PC-9 (cell line): ENCODE results near the gene ZNF592. TPM values are rescaled to one million over a fixed set of nuclear protein-coding genes. Genes with fewer than 3 reads are reported as not detected.

Source experiments
- BruUV-seq: library from RNA; stranded (reverse); fragments of 400-500 nt; replicated peaks from 2 replicates; lab custom pipeline; 2021; lab: Mats Ljungman, UMichigan
- CTCF ChIA-PET: fragments of 300-600 bp; sonication (Branson Sonifier 250); formaldehyde crosslinking; loops from one replicate; lab custom pipeline; 2022; ENCODE audit warnings: antibody characterized with exemption; lab: Charles Lee
- POLR2A ChIA-PET: fragments of 300-600 bp; sonication (Branson Sonifier 250); formaldehyde crosslinking; loops from one replicate; lab custom pipeline; 2022; ENCODE audit warnings: antibody characterized with exemption; ENCODE audit not compliant: unreplicated experiment; lab: Charles Lee
- DNase-seq, 2 experiments: peaks; one replicate each; pipeline versions ENCODE4 v3.0.0 to v3.0.0-alpha.2; 2015 to 2022; ENCODE audit warnings: mixed read lengths in 1 of 2
- H2AFZ ChIP-seq: fragments of 200-600 bp; sonication (generic); 2 replicates; pipeline ENCODE4 v1.8.1; 2017; ENCODE audit warnings: antibody characterized with exemption
- H3F3A ChIP-seq: fragments of 200-600 bp; sonication (generic); 2 replicates; pipeline ENCODE4 v1.8.1; 2017; ENCODE audit warnings: antibody characterized with exemption, mild to moderate bottlenecking, low read depth; ENCODE audit not compliant: insufficient read depth
- H3K27ac ChIP-seq: fragments of 200-600 bp; sonication (generic); 2 replicates; pipeline ENCODE4 v1.6.1; 2016; ENCODE audit warnings: mixed run types
- H3K27me3 ChIP-seq: fragments of 200-600 bp; sonication (generic); 2 replicates; pipeline ENCODE4 v1.6.1; 2016; ENCODE audit warnings: low read depth, mixed run types; ENCODE audit not compliant: insufficient read depth
- H3K36me3 ChIP-seq: fragments of 200-600 bp; sonication (generic); 2 replicates; pipeline ENCODE4 v1.6.1; 2016; ENCODE audit warnings: low read depth, mixed run types
- H3K4me1 ChIP-seq: fragments of 200-600 bp; sonication (generic); replicated peaks from 2 replicates; pipeline ENCODE4 v1.6.1; 2016; ENCODE audit warnings: mixed run types; ENCODE audit not compliant: insufficient read depth
- H3K4me2 ChIP-seq: fragments of 200-600 bp; sonication (generic); 2 replicates; pipeline ENCODE4 v1.6.1; 2017; ENCODE audit warnings: mixed run types
- H3K4me3 ChIP-seq: fragments of 200-600 bp; sonication (generic); 2 replicates; pipeline ENCODE4 v1.6.1; 2016; ENCODE audit warnings: mixed run types
- H3K79me2 ChIP-seq: fragments of 200-600 bp; sonication (generic); 2 replicates; pipeline ENCODE4 v1.6.1; 2017; ENCODE audit warnings: low read depth, mixed run types
- H3K9me2 ChIP-seq: fragments of 200-600 bp; sonication (generic); 2 replicates; pipeline ENCODE4 v1.8.1; 2017; ENCODE audit warnings: mild to moderate bottlenecking; ENCODE audit not compliant: insufficient read depth
- H3K9me3 ChIP-seq: fragments of 200-600 bp; sonication (generic); 2 replicates; pipeline ENCODE4 v1.8.1; 2016; ENCODE audit warnings: low read depth; ENCODE audit not compliant: insufficient read depth
- H4K20me1 ChIP-seq: fragments of 200-600 bp; sonication (generic); 2 replicates; pipeline ENCODE4 v1.8.1; 2017; ENCODE audit not compliant: insufficient read depth
- CTCF ChIP-seq: fragments of 200-600 bp; sonication (generic); conservative IDR thresholded peaks from 2 replicates; pipeline ENCODE4 v1.6.1; 2017; ENCODE audit warnings: mixed run types, antibody characterized with exemption, mild to moderate bottlenecking, moderate library complexity
- EZH2 ChIP-seq: fragments of 200-600 bp; sonication (generic); IDR thresholded peaks from 2 replicates; pipeline ENCODE4 v1.8.0; 2017; ENCODE audit warnings: antibody characterized with exemption, low read depth
- intact Hi-C: fragments of 100-400 bp; cut with micrococcal nuclease; formaldehyde crosslinking; loops from one replicate; pipeline ENCODE4 v1.10.0; 2022; ENCODE audit not compliant: unreplicated experiment
- total RNA-seq: library from RNA; stranded (reverse); gene quantifications from 2 replicates; pipeline ENCODE4 v1.2.3, GENCODE V29; 2021

ZNF592 gene
- total RNA-seq, 1 experiment from 2014 or later, result 27.5 TPM

- DNase-seq, result no peak
- H3K79me2 ChIP-seq, result no peaks in the 10 kb centered on the region
- POLR2A ChIA-PET, result interaction anchor here (0.6 to 0.7 kb wide), 2 partner anchors 89 to 168 kb away, joined by 3 to 5 read pairs; no protein-coding TSS in a partner anchor
- no peak overlapping the region for H3K4me3 ChIP-seq
- no TSS peak for BruUV-seq
- no peak overlapping the region for H2AFZ ChIP-seq
- intact Hi-C loops, result loop anchor here (2.0 to 5.0 kb wide), 2 partner anchors 102 to 215 kb away; no protein-coding TSS in a partner anchor
- no peaks in the 10 kb centered on the region for H3K9me2 ChIP-seq
- TF ChIP-seq CTCF, result no peak
- no peak for TF ChIP-seq EZH2
- no peaks in the 10 kb centered on the region for H3K27me3 ChIP-seq
- no peak overlapping the region for H3K27ac ChIP-seq
- H3K9me3 ChIP-seq, result no peaks in the 10 kb centered on the region
- H4K20me1 ChIP-seq, result no peaks in the 10 kb centered on the region
- H3F3A ChIP-seq, result 0 out of 2 replicates have a peak, but pooled peaks cover 10% of the 10 kb centered on the region
- H3K4me2 ChIP-seq, result no peak overlapping the region
- no peaks in the 10 kb centered on the region for H3K36me3 ChIP-seq
- CTCF ChIA-PET, result interaction anchor here (0.6 kb wide), 1 partner anchor 923 kb away, joined by 3 read pairs; no protein-coding TSS in a partner anchor
- H3K4me1 ChIP-seq, result peaks cover 16% of the 10 kb centered on the region
Observed at GRCh38 chr15:84827246-84827645, 78.9 kb downstream of the ZNF592 start.

GRCh38 chr15:84828086-84828908, 79.9 kb downstream of the ZNF592 start:
- ChIA-PET CTCF (interaction anchor here (0.6 kb wide), 1 partner anchor 922 kb away, joined by 3 read pairs; no protein-coding TSS in a partner anchor), POLR2A (interaction anchor here (0.5 to 0.6 kb wide), 2 partner anchors 74 to 194 kb away, joined by 3 read pairs; no protein-coding TSS in a partner anchor)
- Histone ChIP-seq H3K4me1 (peaks cover 27% of the 10 kb centered on the region), H3K4me2 (no peak overlapping the region), H3F3A (0 out of 2 replicates have a peak, but pooled peaks cover 19% of the 10 kb centered on the region), H4K20me1 (no peaks in the 10 kb centered on the region), H3K9me3 (no peaks in the 10 kb centered on the region), H3K36me3 (no peaks in the 10 kb centered on the region), H2AFZ (no peak overlapping the region), H3K27me3 (no peaks in the 10 kb centered on the region), H3K4me3 (no peak overlapping the region), H3K27ac (no peak overlapping the region), H3K79me2 (no peaks in the 10 kb centered on the region), H3K9me2 (no peaks in the 10 kb centered on the region)
- intact Hi-C loops, result loop anchor here (5.0 kb wide), 1 partner anchor 214 kb away; no protein-coding TSS in a partner anchor
- DNase-seq, result no peak
- TF ChIP-seq EZH2 (no peak), CTCF (no peak)
- no TSS peak for BruUV-seq

GRCh38 chr15:84829428-84829827, 81.0 kb downstream of the ZNF592 start:
- H3K9me3 ChIP-seq, result no peaks in the 10 kb centered on the region
- intact Hi-C loops, result loop anchor here (5.0 kb wide), 1 partner anchor 213 kb away; no protein-coding TSS in a partner anchor
- H3K36me3 ChIP-seq, result no peaks in the 10 kb centered on the region
- H3K4me2 ChIP-seq, result no peak overlapping the region
- H3K9me2 ChIP-seq, result no peaks in the 10 kb centered on the region
- H2AFZ ChIP-seq, result no peak overlapping the region
- CTCF ChIA-PET, result no interaction called here
- no peaks in the 10 kb centered on the region for H3K27me3 ChIP-seq
- no TSS peak for BruUV-seq
- no peak for DNase-seq
- H4K20me1 ChIP-seq, result no peaks in the 10 kb centered on the region
- no peak for TF ChIP-seq CTCF
- no peak for TF ChIP-seq EZH2
- 0 out of 2 replicates have a peak, but pooled peaks cover 19% of the 10 kb centered on the region for H3F3A ChIP-seq
- H3K27ac ChIP-seq, result no peak overlapping the region
- POLR2A ChIA-PET, result no interaction called here
- H3K4me1 ChIP-seq, result peaks cover 37% of the 10 kb centered on the region
- H3K4me3 ChIP-seq, result no peak overlapping the region
- H3K79me2 ChIP-seq, result no peaks in the 10 kb centered on the region
